NCI-H146 (cell line): ENCODE measurements around the gene ZNF385B.

ENCODE experiments used
- DNase-seq: peaks from one replicate; lab custom pipeline; 2025; lab: John Stamatoyannopoulos, UW

Gene ZNF385B

GRCh38 chr2:179443180-179443579 lies 418.2 kb downstream of the ZNF385B start:
- no peak for DNase-seq

- no peak for DNase-seq
These were observed 419.2 kb downstream of the ZNF385B start for GRCh38 chr2:179442206-179442605.

GRCh38 chr2:179441551-179441950 lies 419.9 kb downstream of the ZNF385B start:
- DNase-seq = no peak

GRCh38 chr2:179440642-179441251 lies 420.7 kb downstream of the ZNF385B start:
- DNase-seq = no peak

GRCh38 chr2:179438654-179439053 lies 422.8 kb downstream of the ZNF385B start:
- DNase-seq = no peak

- no peak for DNase-seq
These were observed 424.0 kb downstream of the ZNF385B start for GRCh38 chr2:179437430-179437829.

- DNase-seq = no peak
These were observed 425.8 kb downstream of the ZNF385B start for GRCh38 chr2:179435566-179435965.

GRCh38 chr2:179435000-179435399 lies 426.4 kb downstream of the ZNF385B start:
- no peak for DNase-seq

GRCh38 chr2:179434357-179434756 lies 427.1 kb downstream of the ZNF385B start:
- no peak for DNase-seq

- no peak for DNase-seq
These were observed 428.7 kb downstream of the ZNF385B start for GRCh38 chr2:179432751-179433150.

GRCh38 chr2:179429597-179429996 lies 431.8 kb downstream of the ZNF385B start:
- peak; percentile 24 for DNase-seq

- peak; percentile 68 for DNase-seq
These were observed 432.3 kb downstream of the ZNF385B start for GRCh38 chr2:179429060-179429471.

GRCh38 chr2:179428649-179429048 lies 432.8 kb downstream of the ZNF385B start:
- peak; percentile 41 for DNase-seq

GRCh38 chr2:179427065-179427464 lies 434.3 kb downstream of the ZNF385B start:
- DNase-seq = no peak

- no peak for DNase-seq
These were observed 436.8 kb downstream of the ZNF385B start for GRCh38 chr2:179424571-179424970.

- peak; percentile 56 for DNase-seq
These were observed 439.3 kb downstream of the ZNF385B start for GRCh38 chr2:179422037-179422643.

GRCh38 chr2:179417436-179417949 lies 443.9 kb downstream of the ZNF385B start:
- DNase-seq = peak; percentile 78

- no peak for DNase-seq
These were observed 449.3 kb downstream of the ZNF385B start for GRCh38 chr2:179412112-179412511.

GRCh38 chr2:179410552-179411356 lies 450.7 kb downstream of the ZNF385B start:
- DNase-seq = peak; percentile 73

- DNase-seq = no peak
These were observed 457.8 kb downstream of the ZNF385B start for GRCh38 chr2:179403624-179404023.

- no peak for DNase-seq
These were observed 467.9 kb downstream of the ZNF385B start for GRCh38 chr2:179393481-179393880.
